Brain microvascular endothelial cell (primary cell): Measurements from ENCODE around the gene NNMT.
A peak's percentile ranks its signal among the peaks of the same experiment; 100 is the strongest.
"Not testable (repeated sequence)": the region's sequence is repeated elsewhere in the genome, so short reads cannot be mapped to it uniquely, and the experiment has no call there.

Source experiments
- DNase-seq: peaks from one replicate; pipeline ENCODE4 v3.0.0-alpha.2; 2020
- H3K27ac ChIP-seq: fragments of 250-450 bp; sonication (Bioruptor Pico); 2 replicates; pipeline ENCODE4 v1.5.1; 2020; ENCODE audit warnings: mild to moderate bottlenecking, moderate library complexity
- H3K27me3 ChIP-seq: fragments of 250-450 bp; sonication (Bioruptor Pico); replicated peaks from 2 replicates; pipeline ENCODE4 v1.5.1; 2020; ENCODE audit warnings: mild to moderate bottlenecking
- H3K36me3 ChIP-seq: fragments of 250-450 bp; sonication (Bioruptor Pico); replicated peaks from 2 replicates; pipeline ENCODE4 v1.5.1; 2020; ENCODE audit warnings: mild to moderate bottlenecking
- H3K4me3 ChIP-seq: 2 replicates; pipeline ENCODE4 v1.5.1; 2011; ENCODE audit warnings: low read depth, mild to moderate bottlenecking, control low read depth, low read length, moderate library complexity
- CTCF ChIP-seq: IDR thresholded peaks from 2 replicates; pipeline ENCODE4 v1.5.1; 2011; ENCODE audit warnings: low read depth, mild to moderate bottlenecking, moderate library complexity, low read length, control low read depth, inconsistent platforms; ENCODE audit errors: missing control alignments
- in situ Hi-C: cut with HindIII; loops from 2 replicates; pipeline ENCODE4 v1.10.0; 2017; ENCODE audit warnings: low sequenced_read_pairs, low pct_ligation_motif_present

The NNMT gene

GRCh38 chr11:114322934-114323333 lies 26.7 kb downstream of the NNMT start:
- H3K36me3 ChIP-seq: no peaks in the 10 kb centered on the region
- H3K27ac ChIP-seq: no peak overlapping the region
- no peak for DNase-seq
- in situ Hi-C loops: no loop called here
- TF ChIP-seq CTCF: no peak
- no peak overlapping the region for H3K4me3 ChIP-seq
- H3K27me3 ChIP-seq: no peaks in the 10 kb centered on the region

- no peak overlapping the region for H3K27ac ChIP-seq
- TF ChIP-seq CTCF: no peak
- H3K27me3 ChIP-seq: no peaks in the 10 kb centered on the region
- no peaks in the 10 kb centered on the region for H3K36me3 ChIP-seq
- in situ Hi-C loops: loop anchor here (25.0 kb wide), 1 partner anchor 436 kb away; no protein-coding TSS in a partner anchor
- no peak overlapping the region for H3K4me3 ChIP-seq
- no peak for DNase-seq
Measured at GRCh38 chr11:114326151-114326550, 30.0 kb downstream of the NNMT start.

- TF ChIP-seq CTCF: no peak
- Histone ChIP-seq H3K4me3 (no peak overlapping the region), H3K36me3 (no peaks in the 10 kb centered on the region), H3K27me3 (no peaks in the 10 kb centered on the region), H3K27ac (no peak overlapping the region)
- in situ Hi-C loops: loop anchor here (25.0 kb wide), 1 partner anchor 436 kb away; no protein-coding TSS in a partner anchor
- no peak for DNase-seq
Measured at GRCh38 chr11:114326776-114327175, 30.6 kb downstream of the NNMT start.

DNA sequence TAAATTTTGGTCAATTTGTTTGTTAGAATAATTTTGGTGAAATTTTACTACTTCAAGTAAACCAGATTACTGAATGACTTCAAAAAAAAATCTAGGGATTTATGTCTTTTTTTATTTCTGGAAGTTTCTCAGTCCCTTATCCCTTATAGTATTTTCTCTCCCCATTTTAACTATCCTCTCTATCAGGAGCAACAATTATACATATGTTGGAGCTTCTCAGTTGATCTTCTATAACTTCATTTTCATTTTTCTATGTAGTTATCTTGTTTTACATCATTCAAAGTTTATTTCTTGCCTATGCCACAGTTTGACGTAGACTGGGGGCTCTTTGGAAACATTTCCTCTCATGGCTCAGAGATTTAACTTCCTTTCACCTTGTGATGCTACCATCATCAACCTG lies 34.2 kb downstream of the NNMT start:
- no peaks in the 10 kb centered on the region for H3K27me3 ChIP-seq
- DNase-seq: no peak
- H3K4me3 ChIP-seq: no peak overlapping the region
- H3K36me3 ChIP-seq: no peaks in the 10 kb centered on the region
- in situ Hi-C loops: loop anchor here (25.0 kb wide), 1 partner anchor 432 kb away; no protein-coding TSS in a partner anchor
- H3K27ac ChIP-seq: no peak overlapping the region
- TF ChIP-seq CTCF: no peak

DNA sequence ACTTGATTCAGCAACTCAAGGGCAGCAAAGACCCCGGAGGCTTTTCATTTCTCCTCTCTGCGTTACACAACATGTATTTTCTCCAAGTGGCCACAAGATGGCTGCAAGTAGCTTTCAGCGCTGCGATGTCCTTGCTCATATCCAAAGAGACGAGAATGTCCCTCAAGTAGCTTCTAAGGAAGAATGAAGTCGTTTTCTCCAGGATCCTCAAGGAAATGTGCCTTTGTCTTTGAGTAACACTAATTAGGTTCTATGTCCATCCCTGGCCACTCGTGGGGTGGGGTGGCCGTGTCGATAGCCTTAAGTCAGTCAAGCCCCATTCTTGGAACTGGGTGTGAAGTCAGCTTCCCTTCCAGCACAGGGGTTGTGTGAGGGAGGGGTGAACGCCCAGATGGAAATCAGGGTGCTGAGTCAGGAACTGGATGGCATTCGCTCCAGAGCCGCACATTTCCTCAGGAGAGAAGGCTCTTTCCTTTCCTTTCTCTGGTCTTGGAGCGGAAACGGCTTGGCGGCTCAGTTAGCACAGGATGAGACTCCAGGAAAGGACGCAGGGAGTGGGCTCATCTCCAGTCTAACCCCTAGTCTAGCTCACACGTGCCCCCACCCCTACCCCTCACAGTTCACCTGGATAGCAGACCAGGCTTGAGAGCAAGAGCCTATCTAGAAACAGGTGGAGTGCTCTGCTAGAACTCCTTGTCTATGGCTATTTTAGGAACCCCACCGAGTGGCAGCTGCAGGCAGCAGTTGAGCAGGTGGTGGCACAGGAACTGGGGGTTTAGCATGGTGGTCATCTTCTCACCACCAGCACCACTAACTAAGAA lies 44.3 kb downstream of the NNMT start:
- Histone ChIP-seq H3K27me3 (no peaks in the 10 kb centered on the region), H3K36me3 (no peaks in the 10 kb centered on the region), H3K4me3 (no peak overlapping the region), H3K27ac (no peak overlapping the region)
- DNase-seq: peak; percentile 47
- TF ChIP-seq CTCF: peak; percentile 86
- in situ Hi-C loops: loop anchor here (25.0 kb wide), 1 partner anchor 422 kb away; no protein-coding TSS in a partner anchor

- not testable (repeated sequence) for H3K4me3 ChIP-seq, DNase-seq, H3K36me3 ChIP-seq, H3K27me3 ChIP-seq, H3K27ac ChIP-seq
- in situ Hi-C loops: loop anchor here (25.0 kb wide), 1 partner anchor 421 kb away; no protein-coding TSS in a partner anchor
Measured at GRCh38 chr11:114341667-114342066, 45.5 kb downstream of the NNMT start.
